Adipocyte (in vitro differentiated cells): ENCODE results near the gene PAXIP1.

Source experiments
- DNase-seq: peaks from one replicate; pipeline ENCODE4 v3.0.0-alpha.2; 2015; ENCODE audit warnings: low read depth
- H3K27me3 ChIP-seq: replicated peaks from 2 replicates; pipeline ENCODE4 v1.7.0; 2013; ENCODE audit warnings: mild to moderate bottlenecking, low read length, moderate library complexity; ENCODE audit not compliant: control insufficient read depth, insufficient read depth
- H3K36me3 ChIP-seq: 2 replicates; pipeline ENCODE4 v1.7.0; 2013; ENCODE audit warnings: low read length, mild to moderate bottlenecking, moderate library complexity; ENCODE audit not compliant: control insufficient read depth, insufficient read depth, severe bottlenecking
- H3K4me1 ChIP-seq: 2 replicates; pipeline ENCODE4 v1.7.0; 2013; ENCODE audit warnings: mild to moderate bottlenecking, low read length, moderate library complexity; ENCODE audit not compliant: control insufficient read depth, insufficient read depth
- H3K4me3 ChIP-seq: 2 replicates; pipeline ENCODE4 v1.7.0; 2013; ENCODE audit warnings: mild to moderate bottlenecking, low read length, moderate library complexity
- H3K9ac ChIP-seq: 2 replicates; pipeline ENCODE4 v1.7.0; 2013; ENCODE audit warnings: mild to moderate bottlenecking, low read length, moderate library complexity
- H3K9me3 ChIP-seq: 2 replicates; pipeline ENCODE4 v1.7.0; 2013; ENCODE audit warnings: mild to moderate bottlenecking, low read length, moderate library complexity; ENCODE audit not compliant: control insufficient read depth

Gene PAXIP1

GRCh38 chr7:154899862-154900261 is 103.1 kb downstream of the PAXIP1 start:
- Histone ChIP-seq H3K4me1 (no peaks in the 10 kb centered on the region), H3K9me3 (no peaks in the 10 kb centered on the region), H3K9ac (no peak overlapping the region), H3K36me3 (no peaks in the 10 kb centered on the region), H3K4me3 (no peak overlapping the region), H3K27me3 (peaks cover 3% of the 10 kb centered on the region)
- no peak for DNase-seq

- DNase-seq: no peak
- H3K27me3 ChIP-seq: peaks cover 3% of the 10 kb centered on the region
- no peaks in the 10 kb centered on the region for H3K9me3 ChIP-seq
- no peaks in the 10 kb centered on the region for H3K36me3 ChIP-seq
- no peak overlapping the region for H3K9ac ChIP-seq
- H3K4me3 ChIP-seq: no peak overlapping the region
- H3K4me1 ChIP-seq: no peaks in the 10 kb centered on the region
These were observed 103.7 kb downstream of the PAXIP1 start for GRCh38 chr7:154898973-154899855.

- H3K4me1 ChIP-seq: no peaks in the 10 kb centered on the region
- no peaks in the 10 kb centered on the region for H3K36me3 ChIP-seq
- H3K9me3 ChIP-seq: no peaks in the 10 kb centered on the region
- peaks cover 3% of the 10 kb centered on the region for H3K27me3 ChIP-seq
- no peak overlapping the region for H3K4me3 ChIP-seq
- DNase-seq: no peak
- no peak overlapping the region for H3K9ac ChIP-seq
These were observed 106.8 kb downstream of the PAXIP1 start for GRCh38 chr7:154896076-154896475.
